ENCODE measurements around the gene PAK1IP1.
"Not testable (repeated sequence)": the region's sequence is repeated elsewhere in the genome, so short reads cannot be mapped to it uniquely, and the experiment has no call there.

Gene PAK1IP1

GRCh38 chr6:10694302-10695085, at the start of gene PAK1IP1, which contains the start of gene C6orf52:
PAK1IP1 (plus strand) TSS chr6:10694972; CDS start chr6:10694986, 14 bp downstream.
C6orf52 (minus strand) TSS chr6:10694616; CDS start chr6:10687550, 7,066 bp downstream.
- H3K9me3 ChIP-seq (ENCODE audit: control insufficient read depth, low read length), result no peaks in the 10 kb centered on the region
- no peaks in the 10 kb centered on the region for H3K36me3 ChIP-seq (ENCODE audit: control insufficient read depth, insufficient read depth, low read length)
- H2AFZ ChIP-seq, result peak within 1 kb of the TSS; percentile 79
- H3K27ac ChIP-seq, result peak within 1 kb of the TSS; percentile 98
- H3K4me3 ChIP-seq (ENCODE audit: low read depth, low read length), result peak within 1 kb of the TSS; percentile 82
- peak within 1 kb of the TSS; percentile 39 for H3K9ac ChIP-seq
- peaks cover 12% of the 10 kb centered on the region for H3K79me2 ChIP-seq
- H3K4me1 ChIP-seq, result peaks cover 14% of the 10 kb centered on the region
- H3K27me3 ChIP-seq (ENCODE audit: control insufficient read depth, insufficient read depth, low read length), result no peaks in the 10 kb centered on the region
- peak within 1 kb of the TSS; percentile 95 for H3K4me2 ChIP-seq (ENCODE audit: low read length)
- TF ChIP-seq CTCF (IDR thresholded peaks at IDR 0.05), result no peak

GRCh38 chr6:10655508-10656055, 39.2 kb upstream of the PAK1IP1 start:
- no peaks in the 10 kb centered on the region for H3K4me1 ChIP-seq
- H3K27ac ChIP-seq, result no peak overlapping the region
- H3K36me3 ChIP-seq (ENCODE audit: control insufficient read depth, insufficient read depth, low read length), result no peaks in the 10 kb centered on the region
- no peak overlapping the region for H3K4me3 ChIP-seq (ENCODE audit: low read depth, low read length)
- TF ChIP-seq CTCF (IDR thresholded peaks at IDR 0.05), result no peak
- no peak overlapping the region for H2AFZ ChIP-seq
- H3K4me2 ChIP-seq (ENCODE audit: low read length), result no peak overlapping the region
- H3K9ac ChIP-seq, result no peak overlapping the region
- H3K27me3 ChIP-seq (ENCODE audit: control insufficient read depth, insufficient read depth, low read length), result no peaks in the 10 kb centered on the region
- no peaks in the 10 kb centered on the region for H3K9me3 ChIP-seq (ENCODE audit: control insufficient read depth, low read length)
- H3K79me2 ChIP-seq, result no peaks in the 10 kb centered on the region

GRCh38 chr6:10658910-10659698, 35.7 kb upstream of the PAK1IP1 start:
- TF ChIP-seq CTCF (IDR thresholded peaks at IDR 0.05), result no peak
- no peak overlapping the region for H3K9ac ChIP-seq
- H3K36me3 ChIP-seq (ENCODE audit: control insufficient read depth, insufficient read depth, low read length), result no peaks in the 10 kb centered on the region
- H3K27me3 ChIP-seq (ENCODE audit: control insufficient read depth, insufficient read depth, low read length), result no peaks in the 10 kb centered on the region
- no peak overlapping the region for H3K27ac ChIP-seq
- H2AFZ ChIP-seq, result no peak overlapping the region
- no peaks in the 10 kb centered on the region for H3K9me3 ChIP-seq (ENCODE audit: control insufficient read depth, low read length)
- H3K4me2 ChIP-seq (ENCODE audit: low read length), result no peak overlapping the region
- H3K4me1 ChIP-seq, result no peaks in the 10 kb centered on the region
- no peaks in the 10 kb centered on the region for H3K79me2 ChIP-seq
- H3K4me3 ChIP-seq (ENCODE audit: low read depth, low read length), result no peak overlapping the region

- no peak for TF ChIP-seq CTCF (IDR thresholded peaks at IDR 0.05)
- H3K4me3 ChIP-seq (ENCODE audit: low read depth, low read length), result no peak overlapping the region
These were observed 34.9 kb upstream of the PAK1IP1 start for GRCh38 chr6:10659699-10660348.

GRCh38 chr6:10660431-10661191, 34.2 kb upstream of the PAK1IP1 start:
- H3K27me3 ChIP-seq (ENCODE audit: control insufficient read depth, insufficient read depth, low read length); H2AFZ ChIP-seq; H3K9me3 ChIP-seq (ENCODE audit: control insufficient read depth, low read length); H3K9ac ChIP-seq; H3K79me2 ChIP-seq; H3K36me3 ChIP-seq (ENCODE audit: control insufficient read depth, insufficient read depth, low read length); H3K4me1 ChIP-seq; H3K4me3 ChIP-seq (ENCODE audit: low read depth, low read length); H3K4me2 ChIP-seq (ENCODE audit: low read length); H3K27ac ChIP-seq: not testable (repeated sequence)

More at GRCh38 chr6:10659699-10660348, 34.9 kb upstream of the PAK1IP1 start:
- Histone ChIP-seq H3K9ac (no peak overlapping the region), H2AFZ (no peak overlapping the region), H3K36me3 (ENCODE audit: control insufficient read depth, insufficient read depth, low read length) (no peaks in the 10 kb centered on the region), H3K4me1 (no peaks in the 10 kb centered on the region), H3K4me2 (ENCODE audit: low read length) (no peak overlapping the region), H3K9me3 (ENCODE audit: control insufficient read depth, low read length) (no peaks in the 10 kb centered on the region), H3K27me3 (ENCODE audit: control insufficient read depth, insufficient read depth, low read length) (no peaks in the 10 kb centered on the region), H3K79me2 (no peaks in the 10 kb centered on the region), H3K27ac (no peak overlapping the region)

All from parathyroid adenoma (tissue), 2 donors.